Activated CD4-positive, alpha-beta T cell treated with anti-CD3 and anti-CD28 coated beads for 24 hours (primary cell): Measurements from ENCODE around the gene EPHB6.

Source experiments
- DNase-seq, 2 donors: peaks; one replicate each; pipeline ENCODE4 v3.0.0-alpha.2; 2020; ENCODE audit warnings: low read depth in 2 of 2

The EPHB6 gene

DNA sequence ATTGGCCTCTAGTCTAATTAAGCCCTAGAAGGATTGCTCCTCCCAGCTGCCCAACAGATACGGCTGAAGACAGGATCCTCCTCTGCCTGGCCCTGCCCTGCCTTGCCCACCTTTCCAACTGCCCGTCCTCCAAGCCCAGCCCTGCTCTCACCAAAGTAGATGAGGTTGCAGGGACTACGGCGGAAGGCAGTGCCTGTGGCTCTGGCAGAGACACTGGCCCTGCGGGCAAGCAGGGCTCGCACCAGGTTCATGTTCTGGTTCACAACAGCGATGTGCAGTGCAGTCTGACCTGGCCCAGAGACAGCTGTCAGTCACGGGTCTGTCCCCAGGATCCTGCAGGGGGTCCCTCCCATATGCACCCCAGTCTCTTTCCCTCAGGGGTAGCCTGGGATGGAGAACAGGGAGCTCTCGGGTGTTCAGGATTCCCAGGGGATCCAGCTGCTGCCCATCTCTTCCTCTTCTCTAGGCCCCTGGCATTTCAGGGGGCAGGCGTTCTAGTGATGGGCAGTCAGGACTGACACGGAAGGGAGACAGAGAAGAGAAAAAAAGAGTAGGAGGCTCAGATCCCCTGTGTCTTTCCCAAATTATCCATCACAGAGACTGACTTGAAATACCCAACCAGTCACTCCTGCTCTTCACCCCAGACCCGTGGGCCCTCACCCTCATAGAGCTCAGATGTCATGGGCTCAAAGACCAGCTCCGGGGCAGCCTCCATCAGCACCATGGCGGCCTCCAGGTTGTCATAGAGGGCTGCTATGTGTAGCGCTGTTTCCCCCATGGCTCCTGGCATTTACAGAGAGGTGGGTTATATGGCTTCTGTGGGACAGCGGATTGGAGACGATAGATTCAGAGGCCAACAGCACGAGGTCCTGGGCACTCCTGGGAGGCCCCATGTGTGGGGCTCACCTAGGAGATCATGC lies 22.4 kb downstream of the EPHB6 start:
- no peak for DNase-seq

DNA sequence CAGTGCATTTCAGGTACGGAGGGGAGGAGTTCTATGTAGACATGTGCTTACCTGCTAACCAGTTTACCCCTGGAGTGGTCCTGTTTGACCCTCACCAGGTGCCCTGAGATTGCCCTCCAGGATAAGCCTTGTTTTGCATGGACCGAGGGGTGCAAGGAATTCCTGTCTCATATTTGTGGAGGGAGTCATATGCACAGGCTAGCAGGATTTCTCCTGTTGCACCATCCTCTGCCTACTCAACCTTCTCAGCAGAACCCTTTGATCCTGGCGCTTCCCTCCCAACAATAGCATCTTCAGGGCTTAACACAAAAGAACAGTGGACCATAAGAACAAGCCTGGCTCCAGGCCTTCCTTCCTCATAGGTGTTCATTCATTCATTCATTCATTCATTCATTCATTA lies 23.4 kb downstream of the EPHB6 start:
- no peak for DNase-seq

DNA sequence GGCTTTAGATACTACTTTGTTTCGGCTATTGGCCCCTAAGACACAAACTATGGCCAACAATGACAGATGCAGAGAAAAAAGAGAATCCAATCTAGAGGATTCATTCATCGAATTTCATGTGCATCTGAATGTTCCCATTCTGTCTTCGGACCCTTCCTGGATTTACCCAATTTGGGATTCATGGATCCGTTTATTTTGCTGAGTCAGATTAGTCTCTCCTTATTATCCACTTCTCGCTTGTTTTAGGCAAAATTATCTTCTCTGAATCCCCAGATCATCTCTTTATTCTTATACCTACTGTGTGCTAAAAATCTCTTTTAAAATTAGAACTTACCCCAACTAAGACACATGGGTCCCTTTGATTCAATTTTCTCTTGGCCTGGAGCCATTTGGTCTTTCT lies 24.2 kb downstream of the EPHB6 start:
- no peak for DNase-seq

DNA sequence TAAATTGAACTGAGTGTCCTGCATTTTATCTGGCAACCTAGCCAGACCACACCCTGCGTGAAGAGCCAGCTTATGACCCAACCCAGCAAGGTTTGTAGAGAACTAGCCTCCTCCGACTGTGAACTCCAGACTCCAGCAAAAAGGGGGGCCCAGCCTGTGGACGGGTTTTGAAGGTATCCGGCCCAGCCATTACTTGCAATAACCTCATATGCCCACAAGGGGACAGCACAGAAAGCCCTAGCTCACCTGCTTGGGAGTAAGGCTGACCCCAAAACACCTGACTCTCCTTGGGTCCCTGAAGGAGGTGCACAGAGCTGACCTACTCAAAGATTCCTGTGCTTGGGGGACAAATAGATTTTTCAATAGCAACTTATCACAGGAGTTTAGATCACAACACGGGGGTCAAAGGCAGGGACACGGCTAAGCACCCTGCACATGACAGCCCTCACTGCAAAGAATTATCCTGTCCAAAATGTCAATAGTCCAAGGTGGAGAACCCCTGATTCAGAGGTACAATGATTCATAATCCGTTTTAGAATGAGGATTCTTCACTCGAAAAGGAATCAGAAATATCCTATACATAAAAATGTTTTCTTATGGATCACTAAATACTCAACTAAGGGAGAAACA lies 26.1 kb downstream of the EPHB6 start:
- DNase-seq: peak; percentile 21 to 30

DNA sequence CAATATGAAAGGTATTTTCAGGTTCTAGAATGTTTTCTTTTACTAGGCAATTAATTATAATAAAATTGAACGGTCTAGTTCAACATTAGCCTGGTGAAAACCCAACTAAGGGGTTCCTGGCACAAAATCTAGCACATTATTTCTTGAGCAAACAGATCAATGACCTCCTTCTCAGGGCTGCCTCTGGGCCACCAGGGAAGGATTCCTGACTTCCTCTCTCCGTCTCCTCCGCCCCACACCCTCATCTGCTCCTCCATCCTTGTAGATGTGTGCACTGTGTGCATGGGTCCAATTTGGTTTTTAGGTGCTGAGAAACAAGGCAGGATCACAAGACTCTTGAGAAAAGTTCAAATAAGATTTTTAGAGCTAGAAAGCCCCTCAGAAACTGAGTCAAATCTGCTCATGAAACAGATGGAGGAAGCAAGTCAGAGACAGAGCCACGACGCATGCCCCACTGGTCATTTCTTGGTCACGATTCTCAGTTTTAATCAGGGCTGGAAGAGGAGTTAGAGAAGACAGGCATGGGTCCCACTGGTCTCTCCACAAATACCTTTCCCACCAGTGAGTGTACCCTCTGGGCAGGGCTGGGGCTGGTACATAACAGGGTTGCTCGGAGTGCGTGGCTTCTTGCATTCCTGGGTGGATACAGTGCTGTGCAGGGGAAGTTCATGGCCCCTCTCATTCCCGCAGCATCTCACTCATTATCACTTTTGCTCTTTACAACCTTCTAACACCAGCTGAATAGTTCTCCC lies 26.9 kb downstream of the EPHB6 start:
- no peak for DNase-seq

GRCh38 chr7:142882338-142882678 lies 27.4 kb downstream of the EPHB6 start:
- no peak for DNase-seq

- no peak for DNase-seq
These were observed 28.3 kb downstream of the EPHB6 start for GRCh38 chr7:142883145-142883544.

GRCh38 chr7:142883571-142884285 lies 28.9 kb downstream of the EPHB6 start:
- DNase-seq: no peak

- no peak for DNase-seq
These were observed 29.4 kb downstream of the EPHB6 start for GRCh38 chr7:142884286-142884640.

GRCh38 chr7:142885311-142886230 lies 30.7 kb downstream of the EPHB6 start, which contains the start of gene TRPV6:
Gene TRPV6, minus strand, starts transcription at chr7:142885745.
- DNase-seq: no peak

DNA sequence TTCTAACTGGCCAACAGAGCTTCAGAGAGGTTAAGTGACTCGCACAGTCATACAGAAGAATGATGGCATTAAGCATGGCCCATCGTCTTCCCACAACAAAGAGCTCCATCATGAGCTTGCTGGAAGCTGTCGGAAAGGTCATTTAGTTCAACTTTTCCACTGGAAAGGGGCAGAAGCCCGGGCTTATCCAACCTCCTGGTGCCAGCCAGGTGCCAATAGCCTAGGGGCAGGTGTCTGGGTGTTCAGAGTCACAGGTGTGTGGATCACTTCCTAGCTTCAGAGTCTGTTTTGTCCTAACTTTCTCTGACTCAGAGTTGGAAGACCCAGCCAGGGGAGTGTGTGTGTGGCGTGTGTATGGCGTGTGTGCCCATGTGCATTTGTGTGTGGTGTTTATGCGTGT lies 32.0 kb downstream of the EPHB6 start:
- no peak for DNase-seq

DNA sequence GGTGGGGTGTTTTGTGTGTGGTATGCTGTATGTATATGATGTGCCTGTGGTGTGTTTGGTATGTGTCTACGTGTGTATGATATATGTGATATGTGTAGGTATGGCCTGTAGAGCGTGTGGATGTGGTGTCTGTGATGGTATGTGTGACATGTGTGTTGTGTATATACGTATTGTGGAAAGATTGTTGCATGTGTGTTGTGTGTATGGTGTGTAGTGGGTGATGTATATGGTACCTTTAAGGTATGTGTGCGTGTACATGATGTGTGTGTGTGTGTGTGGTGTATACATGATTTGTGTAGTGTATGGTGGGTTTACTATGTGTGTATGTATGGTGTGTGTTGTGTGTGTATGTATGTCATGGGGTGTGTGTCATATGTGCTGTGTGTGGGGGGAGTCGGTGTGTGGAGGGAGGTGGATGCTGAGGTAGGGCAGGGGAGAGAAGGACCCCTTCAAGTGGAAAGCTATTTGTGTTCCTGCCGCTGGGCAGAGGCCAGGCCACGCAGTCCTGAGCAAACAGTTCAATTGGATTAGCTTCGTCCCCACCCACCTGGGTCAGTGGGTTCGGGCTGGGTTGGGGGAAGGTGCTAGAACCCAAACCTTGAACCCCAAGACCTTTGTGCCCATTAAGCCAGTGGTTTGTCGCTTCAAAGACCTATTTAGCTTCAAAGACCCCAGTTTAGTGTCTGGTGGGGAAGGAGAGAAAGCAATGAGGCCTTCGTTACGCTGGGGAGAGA lies 32.6 kb downstream of the EPHB6 start:
- DNase-seq: no peak

- no peak for DNase-seq
These were observed 34.9 kb downstream of the EPHB6 start for GRCh38 chr7:142889816-142890215.

DNA sequence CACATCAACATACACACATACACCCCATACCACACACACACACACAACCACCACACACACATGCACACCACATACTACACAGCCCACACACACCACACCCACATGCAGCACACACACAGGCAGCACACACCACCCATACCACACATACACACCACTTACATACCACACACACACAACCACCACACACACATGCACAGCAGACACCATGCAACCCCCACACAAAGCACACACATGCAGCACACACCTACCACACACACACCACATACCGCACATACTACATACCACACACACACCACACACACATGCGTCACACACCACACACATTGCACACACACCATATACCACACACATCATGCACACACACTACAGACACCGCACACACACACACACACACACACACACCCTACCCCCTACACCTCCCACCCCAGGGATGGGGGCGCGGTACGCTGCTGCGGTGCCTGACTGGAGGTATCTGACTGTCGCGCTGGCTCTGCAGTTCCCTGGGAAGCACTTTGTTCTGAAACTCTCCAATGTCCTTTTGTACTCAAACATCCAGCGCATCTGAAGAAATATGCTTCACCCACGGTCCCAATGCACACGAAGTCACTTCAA lies 36.1 kb downstream of the EPHB6 start:
- DNase-seq: no peak

GRCh38 chr7:142891490-142892082 lies 36.7 kb downstream of the EPHB6 start:
- no peak for DNase-seq

DNA sequence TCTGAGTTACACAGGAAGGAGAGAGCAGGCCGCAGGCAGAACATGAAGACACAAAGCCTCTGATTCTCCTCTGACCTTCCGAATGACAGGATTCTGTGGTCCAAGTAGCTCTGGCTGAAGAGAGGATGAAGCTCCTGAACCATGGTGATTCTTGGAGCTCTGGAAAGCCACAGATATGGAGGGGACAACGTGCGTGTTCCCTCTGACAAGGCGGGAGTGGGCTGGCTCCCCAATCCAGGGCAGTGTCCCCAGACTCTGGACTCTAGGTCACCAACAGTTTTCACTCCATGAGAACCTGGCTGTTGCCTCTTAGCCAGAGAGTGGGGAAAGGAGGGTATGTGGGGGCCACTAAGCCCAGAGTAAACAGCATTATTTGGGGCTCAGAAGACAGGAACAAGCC lies 38.1 kb downstream of the EPHB6 start:
- no peak for DNase-seq

DNA sequence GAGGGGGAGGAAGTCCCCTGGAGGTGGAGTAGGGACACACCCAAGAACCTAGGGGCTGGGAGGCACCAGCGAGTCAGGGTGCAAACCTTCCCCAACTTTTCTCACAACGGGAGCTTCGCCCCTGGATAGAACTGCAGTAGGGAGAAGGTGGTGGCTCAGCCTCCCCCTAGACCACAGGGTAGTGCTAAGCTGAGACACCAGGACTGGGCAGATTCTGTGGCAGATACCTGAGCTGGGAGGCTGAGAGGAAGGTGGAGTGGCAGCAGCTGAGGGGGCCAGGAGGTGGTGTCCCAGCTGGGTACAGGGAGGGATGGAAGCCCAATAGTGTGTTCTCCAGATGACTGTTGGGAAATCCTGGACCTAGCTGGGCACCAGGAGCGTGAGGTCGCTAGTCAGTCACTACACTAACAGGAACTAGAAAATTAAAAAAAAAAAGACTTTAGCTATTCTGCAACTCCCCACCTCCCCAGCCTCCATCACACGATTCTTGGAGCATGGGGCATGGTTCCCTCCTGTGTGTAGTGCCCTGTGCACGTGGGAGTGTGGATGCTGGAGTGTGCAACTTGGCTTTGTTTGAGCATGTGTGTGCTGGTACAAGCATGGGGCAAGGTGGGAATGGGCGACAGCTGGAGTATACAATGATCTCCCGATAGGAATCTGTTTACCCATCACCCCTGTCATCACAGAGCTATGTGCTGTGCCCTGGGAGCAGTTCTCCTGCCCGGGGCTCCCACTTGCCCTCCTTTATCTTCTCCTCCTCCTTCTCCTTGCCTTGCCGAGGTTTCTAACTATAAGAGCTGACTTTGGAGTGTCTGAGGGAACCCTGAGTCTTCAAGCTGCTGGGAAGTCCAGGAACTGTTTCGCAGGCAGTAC lies 39.5 kb downstream of the EPHB6 start:
- no peak for DNase-seq

DNA sequence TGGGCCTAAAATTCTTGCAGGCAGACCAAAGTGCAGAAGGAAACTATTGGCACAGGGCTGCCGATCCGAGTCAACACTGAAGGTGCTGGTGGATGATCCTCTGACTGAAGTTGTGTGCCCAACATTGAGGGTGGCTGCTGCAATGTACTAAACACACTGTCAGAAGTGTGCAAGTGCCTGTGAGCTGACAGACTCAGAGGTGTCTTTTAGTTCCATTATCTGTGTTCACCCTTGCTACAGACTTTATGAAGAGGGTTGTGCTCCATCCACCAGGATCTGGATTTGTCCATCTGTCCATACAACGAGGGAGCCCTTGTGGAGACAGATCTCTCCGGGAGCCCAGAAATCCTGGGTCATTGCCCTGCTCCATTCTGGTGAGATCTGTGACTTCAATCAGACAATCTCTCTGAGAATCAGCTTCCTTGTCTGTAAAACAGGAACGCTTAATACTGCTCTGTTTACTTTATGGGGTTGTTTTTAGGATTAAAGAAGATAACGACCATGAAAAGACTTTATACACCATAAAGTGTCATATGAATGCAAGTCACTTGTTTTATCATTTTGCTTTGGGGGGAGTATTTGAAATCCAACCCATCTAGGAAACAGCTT lies 40.2 kb downstream of the EPHB6 start:
- DNase-seq: no peak
